Measurements from ENCODE around the gene GSAP.

Gene GSAP

GRCh38 chr7:77413128-77413527 lies 3.0 kb downstream of the GSAP start:
- DNase-seq (ENCODE audit: low read depth): no peak
- no peak overlapping the region for H3K4me3 ChIP-seq (ENCODE audit: low read depth, low read length)

- peak; percentile 95 for DNase-seq (ENCODE audit: low read depth)
These were observed 6.2 kb downstream of the GSAP start for GRCh38 chr7:77409739-77410547.

GRCh38 chr7:77409005-77409738 lies 7.0 kb downstream of the GSAP start:
- no peak overlapping the region for H3K4me3 ChIP-seq (ENCODE audit: low read depth, low read length)
- DNase-seq (ENCODE audit: low read depth): no peak

More at GRCh38 chr7:77409739-77410547, 6.2 kb downstream of the GSAP start:
- H3K4me3 ChIP-seq (ENCODE audit: low read depth, low read length): no peak overlapping the region

GRCh38 chr7:77407906-77408305 lies 8.2 kb downstream of the GSAP start:
- no peak overlapping the region for H3K4me3 ChIP-seq (ENCODE audit: low read depth, low read length)
- no peak for DNase-seq (ENCODE audit: low read depth)

GRCh38 chr7:77406421-77406820 lies 9.7 kb downstream of the GSAP start:
- H3K4me3 ChIP-seq (ENCODE audit: low read depth, low read length): no peak overlapping the region
- no peak for DNase-seq (ENCODE audit: low read depth)

- DNase-seq (ENCODE audit: low read depth): no peak
- H3K4me3 ChIP-seq (ENCODE audit: low read depth, low read length): no peak overlapping the region
These were observed 11.5 kb downstream of the GSAP start for GRCh38 chr7:77404641-77405040.

- no peak overlapping the region for H3K4me3 ChIP-seq (ENCODE audit: low read depth, low read length)
- DNase-seq (ENCODE audit: low read depth): no peak
These were observed 12.2 kb downstream of the GSAP start for GRCh38 chr7:77403957-77404356.

GRCh38 chr7:77402818-77403217 lies 13.3 kb downstream of the GSAP start:
- no peak overlapping the region for H3K4me3 ChIP-seq (ENCODE audit: low read depth, low read length)
- no peak for DNase-seq (ENCODE audit: low read depth)

- H3K4me3 ChIP-seq (ENCODE audit: low read depth, low read length): no peak overlapping the region
- no peak for DNase-seq (ENCODE audit: low read depth)
These were observed 15.1 kb downstream of the GSAP start for GRCh38 chr7:77401002-77401401.

GRCh38 chr7:77399816-77400215 lies 16.3 kb downstream of the GSAP start:
- no peak for DNase-seq (ENCODE audit: low read depth)
- no peak overlapping the region for H3K4me3 ChIP-seq (ENCODE audit: low read depth, low read length)

GRCh38 chr7:77396894-77397547 lies 19.1 kb downstream of the GSAP start:
- DNase-seq (ENCODE audit: low read depth): no peak
- no peak overlapping the region for H3K4me3 ChIP-seq (ENCODE audit: low read depth, low read length)

- no peak for DNase-seq (ENCODE audit: low read depth)
- no peak overlapping the region for H3K4me3 ChIP-seq (ENCODE audit: low read depth, low read length)
These were observed 20.5 kb downstream of the GSAP start for GRCh38 chr7:77395626-77396025.

GRCh38 chr7:77393954-77394353 lies 22.2 kb downstream of the GSAP start:
- no peak for DNase-seq (ENCODE audit: low read depth)
- H3K4me3 ChIP-seq (ENCODE audit: low read depth, low read length): no peak overlapping the region

- DNase-seq (ENCODE audit: low read depth): no peak
- H3K4me3 ChIP-seq (ENCODE audit: low read depth, low read length): no peak overlapping the region
These were observed 22.9 kb downstream of the GSAP start for GRCh38 chr7:77393261-77393660.

GRCh38 chr7:77391230-77391629 lies 24.9 kb downstream of the GSAP start:
- no peak overlapping the region for H3K4me3 ChIP-seq (ENCODE audit: low read depth, low read length)
- no peak for DNase-seq (ENCODE audit: low read depth)

- DNase-seq (ENCODE audit: low read depth): no peak
- no peak overlapping the region for H3K4me3 ChIP-seq (ENCODE audit: low read depth, low read length)
These were observed 28.0 kb downstream of the GSAP start for GRCh38 chr7:77388055-77388641.

- DNase-seq (ENCODE audit: low read depth): no peak
- no peak overlapping the region for H3K4me3 ChIP-seq (ENCODE audit: low read depth, low read length)
These were observed 29.9 kb downstream of the GSAP start for GRCh38 chr7:77386165-77386822.

GRCh38 chr7:77383333-77383740 lies 32.8 kb downstream of the GSAP start:
- no peak overlapping the region for H3K4me3 ChIP-seq (ENCODE audit: low read depth, low read length)
- DNase-seq (ENCODE audit: low read depth): peak; percentile 28

GRCh38 chr7:77382532-77382931 lies 33.6 kb downstream of the GSAP start:
- H3K4me3 ChIP-seq (ENCODE audit: low read depth, low read length): no peak overlapping the region
- DNase-seq (ENCODE audit: low read depth): no peak
